ENCODE measurements around the gene HBM. TPM values are rescaled to one million over a fixed set of nuclear protein-coding genes. Genes with fewer than 3 reads are reported as not detected.

The HBM gene
- polyA plus RNA-seq, 1 donor (not counting 4 experiments of a cell fraction or from before 2014, with no cell fraction given), result not detected

GRCh38 chr16:130533-131173 lies 35.1 kb upstream of the HBM start:
- H3K9me3 ChIP-seq (ENCODE audit: control insufficient read depth, low read depth, low read length), result no peaks in the 10 kb centered on the region
- H3K4me2 ChIP-seq (ENCODE audit: control insufficient read depth, extremely low read depth, insufficient read depth, low read depth, low read length), result no peak overlapping the region
- no peak overlapping the region for H3K27ac ChIP-seq (ENCODE audit: control insufficient read depth, insufficient read depth, low read length)
- H3K4me1 ChIP-seq (ENCODE audit: control insufficient read depth, extremely low read depth, insufficient read depth, low read length), result no peaks in the 10 kb centered on the region
- DNase-seq (ENCODE audit: low read depth, low spot score) (no peak), FAIRE-seq (no peak)
- H3K27me3 ChIP-seq (ENCODE audit: control insufficient read depth, extremely low read depth, insufficient read depth, low read length), result no peaks in the 10 kb centered on the region
- dilution Hi-C loops (cut with MboI; ENCODE audit: extremely low pct_ligation_motif_present, low sequenced_read_pairs), result no loop called here
- H4K20me1 ChIP-seq (ENCODE audit: control insufficient read depth, extremely low read depth, insufficient read depth, low read length), result no peaks in the 10 kb centered on the region
- H2AFZ ChIP-seq (ENCODE audit: control insufficient read depth, low read length), result no peak overlapping the region
- H3K79me2 ChIP-seq (ENCODE audit: control insufficient read depth, insufficient read depth, low read length), result peaks cover 33% of the 10 kb centered on the region
- H3K9me1 ChIP-seq (ENCODE audit: control insufficient read depth, extremely low read depth, insufficient read depth, low read length), result no peaks in the 10 kb centered on the region
- no peak overlapping the region for H3K9ac ChIP-seq (ENCODE audit: control insufficient read depth, extremely low read depth, insufficient read depth, low read length)
- no peak for TF ChIP-seq EZH2 (IDR thresholded peaks at IDR 0.05; ENCODE audit: low read length)
- TF ChIP-seq, protein P1, sequence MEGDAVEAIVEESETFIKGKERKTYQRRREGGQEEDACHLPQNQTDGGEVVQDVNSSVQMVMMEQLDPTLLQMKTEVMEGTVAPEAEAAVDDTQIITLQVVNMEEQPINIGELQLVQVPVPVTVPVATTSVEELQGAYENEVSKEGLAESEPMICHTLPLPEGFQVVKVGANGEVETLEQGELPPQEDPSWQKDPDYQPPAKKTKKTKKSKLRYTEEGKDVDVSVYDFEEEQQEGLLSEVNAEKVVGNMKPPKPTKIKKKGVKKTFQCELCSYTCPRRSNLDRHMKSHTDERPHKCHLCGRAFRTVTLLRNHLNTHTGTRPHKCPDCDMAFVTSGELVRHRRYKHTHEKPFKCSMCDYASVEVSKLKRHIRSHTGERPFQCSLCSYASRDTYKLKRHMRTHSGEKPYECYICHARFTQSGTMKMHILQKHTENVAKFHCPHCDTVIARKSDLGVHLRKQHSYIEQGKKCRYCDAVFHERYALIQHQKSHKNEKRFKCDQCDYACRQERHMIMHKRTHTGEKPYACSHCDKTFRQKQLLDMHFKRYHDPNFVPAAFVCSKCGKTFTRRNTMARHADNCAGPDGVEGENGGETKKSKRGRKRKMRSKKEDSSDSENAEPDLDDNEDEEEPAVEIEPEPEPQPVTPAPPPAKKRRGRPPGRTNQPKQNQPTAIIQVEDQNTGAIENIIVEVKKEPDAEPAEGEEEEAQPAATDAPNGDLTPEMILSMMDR (optimal IDR thresholded peaks at IDR 0.05 in 1 of 3, IDR thresholded peaks at IDR 0.05 in 1 of 3, conservative IDR thresholded peaks at IDR 0.05 in 1 of 3; ENCODE audit: extremely low read depth in 1 of 3, insufficient read depth in 2 of 3, low read length in 3 of 3), result no peak
- H3K36me3 ChIP-seq (ENCODE audit: control insufficient read depth in 2 of 2, extremely low read depth in 1 of 2, insufficient read depth in 2 of 2, low read length in 2 of 2), result peaks cover 2 to 7% of the 10 kb centered on the region in 2 experiments
- no peak overlapping the region for H3K4me3 ChIP-seq (ENCODE audit: control insufficient read depth in 2 of 3, extremely low read depth in 1 of 3, insufficient read depth in 2 of 3, low read depth in 1 of 3, low read length in 3 of 3)

DNA sequence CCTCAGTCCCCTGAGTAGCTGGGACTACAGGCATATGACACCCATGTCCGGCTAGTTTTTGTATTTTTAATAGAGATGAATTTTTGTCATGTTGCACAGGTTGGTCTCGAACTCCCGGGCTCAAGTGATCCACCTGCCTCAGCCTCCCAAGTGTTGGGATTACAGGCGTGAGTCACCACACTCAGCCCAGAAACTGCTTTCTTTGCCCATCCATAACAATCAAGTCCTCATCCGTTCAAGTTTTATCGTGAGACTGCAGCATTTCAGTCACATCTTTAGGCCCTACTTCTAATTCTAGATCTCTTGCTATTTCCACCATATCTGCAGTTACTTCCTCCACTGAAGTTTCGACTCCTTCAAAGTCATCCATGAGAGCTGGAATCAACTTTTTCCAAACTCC lies 33.7 kb upstream of the HBM start:
- Histone ChIP-seq H3K36me3 (ENCODE audit: control insufficient read depth in 2 of 2, extremely low read depth in 1 of 2, insufficient read depth in 2 of 2, low read length in 2 of 2) (peaks cover 5 to 6% of the 10 kb centered on the region in 2 experiments), H3K79me2 (ENCODE audit: control insufficient read depth, insufficient read depth, low read length) (peaks cover 45% of the 10 kb centered on the region), H3K27me3 (ENCODE audit: control insufficient read depth, extremely low read depth, insufficient read depth, low read length) (no peaks in the 10 kb centered on the region), H4K20me1 (ENCODE audit: control insufficient read depth, extremely low read depth, insufficient read depth, low read length) (no peaks in the 10 kb centered on the region), H3K4me2 (ENCODE audit: control insufficient read depth, extremely low read depth, insufficient read depth, low read depth, low read length) (no peak overlapping the region), H2AFZ (ENCODE audit: control insufficient read depth, low read length) (no peak overlapping the region), H3K27ac (ENCODE audit: control insufficient read depth, insufficient read depth, low read length) (no peak overlapping the region), H3K4me3 (ENCODE audit: control insufficient read depth in 2 of 3, extremely low read depth in 1 of 3, insufficient read depth in 2 of 3, low read depth in 1 of 3, low read length in 3 of 3) (no peak overlapping the region), H3K9me1 (ENCODE audit: control insufficient read depth, extremely low read depth, insufficient read depth, low read length) (no peaks in the 10 kb centered on the region), H3K4me1 (ENCODE audit: control insufficient read depth, extremely low read depth, insufficient read depth, low read length) (no peaks in the 10 kb centered on the region), H3K9me3 (ENCODE audit: control insufficient read depth, low read depth, low read length) (no peaks in the 10 kb centered on the region), H3K9ac (ENCODE audit: control insufficient read depth, extremely low read depth, insufficient read depth, low read length) (no peak overlapping the region)
- dilution Hi-C loops (cut with MboI; ENCODE audit: extremely low pct_ligation_motif_present, low sequenced_read_pairs), result no loop called here
- FAIRE-seq (no peak), DNase-seq (ENCODE audit: low read depth, low spot score) (no peak)
- TF ChIP-seq EZH2 (IDR thresholded peaks at IDR 0.05; ENCODE audit: low read length), result no peak
- TF ChIP-seq, protein P1 (optimal IDR thresholded peaks at IDR 0.05 in 1 of 3, IDR thresholded peaks at IDR 0.05 in 1 of 3, conservative IDR thresholded peaks at IDR 0.05 in 1 of 3; ENCODE audit: extremely low read depth in 1 of 3, insufficient read depth in 2 of 3, low read length in 3 of 3), result no peak

Measured in keratinocyte (primary cell).